ENCODE data around the gene PLCD4.

PLCD4 gene

DNA sequence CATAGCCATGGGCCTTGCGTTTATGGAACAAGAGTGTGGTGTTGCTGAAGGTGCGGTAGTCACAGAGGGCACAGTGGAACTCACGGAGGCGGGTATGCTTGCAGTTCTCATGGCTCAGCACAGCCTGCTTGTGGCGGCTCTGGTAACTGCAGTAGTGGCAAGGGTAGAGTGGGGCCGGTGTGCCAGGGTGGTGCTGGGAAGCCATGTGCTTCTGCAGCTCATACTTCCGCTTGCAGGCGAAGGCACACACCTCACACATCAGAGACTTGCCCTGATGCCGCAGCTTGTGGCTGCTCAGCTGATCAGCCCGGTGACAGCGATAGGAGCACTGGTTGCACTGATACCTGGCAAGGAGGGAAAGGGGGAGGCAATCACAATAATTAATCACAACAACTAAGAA, 37.0 kb downstream of the PLCD4 start:
- DNase-seq (ENCODE audit: low spot score) = no peak
- TF ChIP-seq, protein P1, sequence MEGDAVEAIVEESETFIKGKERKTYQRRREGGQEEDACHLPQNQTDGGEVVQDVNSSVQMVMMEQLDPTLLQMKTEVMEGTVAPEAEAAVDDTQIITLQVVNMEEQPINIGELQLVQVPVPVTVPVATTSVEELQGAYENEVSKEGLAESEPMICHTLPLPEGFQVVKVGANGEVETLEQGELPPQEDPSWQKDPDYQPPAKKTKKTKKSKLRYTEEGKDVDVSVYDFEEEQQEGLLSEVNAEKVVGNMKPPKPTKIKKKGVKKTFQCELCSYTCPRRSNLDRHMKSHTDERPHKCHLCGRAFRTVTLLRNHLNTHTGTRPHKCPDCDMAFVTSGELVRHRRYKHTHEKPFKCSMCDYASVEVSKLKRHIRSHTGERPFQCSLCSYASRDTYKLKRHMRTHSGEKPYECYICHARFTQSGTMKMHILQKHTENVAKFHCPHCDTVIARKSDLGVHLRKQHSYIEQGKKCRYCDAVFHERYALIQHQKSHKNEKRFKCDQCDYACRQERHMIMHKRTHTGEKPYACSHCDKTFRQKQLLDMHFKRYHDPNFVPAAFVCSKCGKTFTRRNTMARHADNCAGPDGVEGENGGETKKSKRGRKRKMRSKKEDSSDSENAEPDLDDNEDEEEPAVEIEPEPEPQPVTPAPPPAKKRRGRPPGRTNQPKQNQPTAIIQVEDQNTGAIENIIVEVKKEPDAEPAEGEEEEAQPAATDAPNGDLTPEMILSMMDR (IDR thresholded peaks at IDR 0.05; ENCODE audit: extremely low read depth, insufficient read depth, missing control alignments) = no peak
- in situ Hi-C loops (cut with MboI; ENCODE audit: low pct_unique_long_range_greater_than_20kb, low sequenced_read_pairs, unreplicated experiment) = loop anchor here (10.0 kb wide), 1 partner anchor 240 kb away; no protein-coding TSS in a partner anchor

DNA sequence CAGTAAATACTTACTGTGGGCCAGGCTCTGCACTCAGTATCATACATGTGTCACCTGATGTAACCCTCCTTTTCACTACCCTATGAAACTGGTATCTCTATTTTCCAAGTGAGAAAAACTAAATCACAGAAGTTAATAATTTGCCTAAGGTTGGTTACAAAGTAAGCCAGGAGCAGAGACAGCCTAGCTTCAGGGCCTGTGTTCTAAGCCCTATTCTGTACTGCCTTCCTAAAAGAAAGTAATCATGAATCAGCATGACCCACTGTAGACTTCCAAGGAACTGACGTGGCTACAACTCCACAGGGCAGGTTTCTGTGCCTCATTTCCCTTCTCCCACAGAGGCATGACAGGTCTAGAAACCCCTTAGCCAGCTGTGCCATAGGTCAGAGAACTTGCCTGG, 37.4 kb downstream of the PLCD4 start:
- DNase-seq (ENCODE audit: low spot score) = no peak
- TF ChIP-seq, protein P1 (IDR thresholded peaks at IDR 0.05; ENCODE audit: extremely low read depth, insufficient read depth, missing control alignments) = no peak
- in situ Hi-C loops (cut with MboI; ENCODE audit: low pct_unique_long_range_greater_than_20kb, low sequenced_read_pairs, unreplicated experiment) = loop anchor here (10.0 kb wide), 1 partner anchor 240 kb away; no protein-coding TSS in a partner anchor

- in situ Hi-C loops (cut with MboI; ENCODE audit: low pct_unique_long_range_greater_than_20kb, low sequenced_read_pairs, unreplicated experiment) = loop anchor here (10.0 kb wide), 1 partner anchor 243 kb away; no protein-coding TSS in a partner anchor
- peak; percentile 70 for DNase-seq (ENCODE audit: low spot score)
- TF ChIP-seq, protein P1 (IDR thresholded peaks at IDR 0.05; ENCODE audit: extremely low read depth, insufficient read depth, missing control alignments) = peak; percentile 89
Measured at GRCh38 chr2:218648088-218648786, 40.5 kb downstream of the PLCD4 start.

- TF ChIP-seq, protein P1 (IDR thresholded peaks at IDR 0.05; ENCODE audit: extremely low read depth, insufficient read depth, missing control alignments) = no peak
- in situ Hi-C loops (cut with MboI; ENCODE audit: low pct_unique_long_range_greater_than_20kb, low sequenced_read_pairs, unreplicated experiment) = loop anchor here (10.0 kb wide), 1 partner anchor 244 kb away; no protein-coding TSS in a partner anchor
- DNase-seq (ENCODE audit: low spot score) = no peak
Measured at GRCh38 chr2:218648787-218649100, 41.0 kb downstream of the PLCD4 start.

- in situ Hi-C loops (cut with MboI; ENCODE audit: low pct_unique_long_range_greater_than_20kb, low sequenced_read_pairs, unreplicated experiment) = loop anchor here (25.0 kb wide), 1 partner anchor 368 kb away; the partner anchor contains the start of gene TMBIM1
- TF ChIP-seq, protein P1 (IDR thresholded peaks at IDR 0.05; ENCODE audit: extremely low read depth, insufficient read depth, missing control alignments) = no peak
- no peak for DNase-seq (ENCODE audit: low spot score)
Measured at GRCh38 chr2:218655751-218656150, 48.1 kb downstream of the PLCD4 start.

DNA sequence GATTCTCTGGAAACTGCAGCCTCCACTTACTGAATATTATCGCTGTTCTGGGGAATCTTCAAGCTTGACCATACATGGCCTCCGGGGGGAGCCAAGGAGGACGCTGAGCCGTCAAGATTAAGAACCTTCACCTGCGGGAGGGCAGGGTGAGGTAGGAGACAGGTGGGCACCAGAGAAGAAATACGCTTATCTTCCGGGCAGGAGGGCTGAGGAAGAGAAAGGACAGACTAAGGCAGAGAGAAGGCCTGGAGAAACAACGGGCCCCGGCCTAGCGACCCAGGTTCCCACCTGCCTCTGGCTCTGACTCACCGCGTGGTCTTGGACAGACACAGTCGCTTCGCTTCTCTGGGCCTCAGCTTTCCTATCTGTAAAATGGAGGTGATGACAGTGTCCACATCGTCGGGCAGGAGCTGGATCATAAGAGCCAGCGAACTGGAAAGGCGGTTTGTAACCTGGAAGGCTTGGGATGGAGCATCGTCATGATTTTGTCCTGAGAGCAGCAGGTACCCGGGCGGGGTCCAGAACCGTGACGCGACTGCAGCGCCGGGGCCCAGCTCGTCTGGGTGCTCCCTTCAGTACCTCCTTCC, 51.1 kb downstream of the PLCD4 start:
- in situ Hi-C loops (cut with MboI; ENCODE audit: low pct_unique_long_range_greater_than_20kb, low sequenced_read_pairs, unreplicated experiment) = loop anchor here (25.0 kb wide), 1 partner anchor 371 kb away; the partner anchor contains the start of gene TMBIM1
- peak; percentile 73 for DNase-seq (ENCODE audit: low spot score)
- TF ChIP-seq, protein P1 (IDR thresholded peaks at IDR 0.05; ENCODE audit: extremely low read depth, insufficient read depth, missing control alignments) = peak; percentile 70

Data from GM13977 (cell line).